Tibial nerve (tissue), 4 donors: ENCODE data around the gene SOX9. TPM values are rescaled to one million over a fixed set of nuclear protein-coding genes. Genes with fewer than 3 reads are reported as not detected.

Experiments used
- DNase-seq, 2 donors: peaks; one replicate each; pipeline ENCODE4 v3.0.0-alpha.2; 2019; ENCODE audit warnings: low spot score in 2 of 2
- H3K27ac ChIP-seq, 4 donors: fragments of 200-600 bp; sonication (generic) in 3 of 4; one replicate each; pipeline ENCODE4 v1.5.1; 2017 to 2019; ENCODE audit warnings: mild to moderate bottlenecking in 1 of 4
- H3K27me3 ChIP-seq, 2 donors: fragments of 200-600 bp; sonication (generic) in 1 of 2; one replicate each; pipeline versions ENCODE4 v1.5.1 to v1.6.0; 2017 to 2019
- H3K36me3 ChIP-seq, 3 donors: fragments of 200-600 bp; sonication (generic); one replicate each; pipeline ENCODE4 v1.5.1; 2018 to 2019
- H3K4me1 ChIP-seq, 4 donors: fragments of 200-600 bp; sonication (generic) in 3 of 4; one replicate each; pipeline ENCODE4 v1.5.1; 2017 to 2019
- H3K4me3 ChIP-seq, 4 donors: fragments of 200-600 bp; sonication (generic) in 3 of 4; one replicate each; pipeline ENCODE4 v1.5.1; 2017 to 2019; ENCODE audit warnings: mild to moderate bottlenecking in 1 of 4, moderate library complexity in 1 of 4
- H3K9me3 ChIP-seq, 4 donors: fragments of 200-600 bp; sonication (generic) in 3 of 4; one replicate each; pipeline ENCODE4 v1.5.1; 2017 to 2019
- CTCF ChIP-seq, 5 experiments: fragments of 200-600 bp in 3 of 5; fragments of 450-650 bp in 2 of 5; sonication (generic) in 3 of 5; IDR thresholded peaks; one replicate each; pipeline ENCODE4 v1.5.1; 2016 to 2019; ENCODE audit warnings: antibody characterized with exemption in 5 of 5, mild to moderate bottlenecking in 3 of 5, moderate library complexity in 2 of 5
- EP300 ChIP-seq, 2 donors: sonication (generic); formaldehyde crosslinking; IDR thresholded peaks; one replicate each; pipeline ENCODE4 v1.6.1; 2017; ENCODE audit warnings: antibody characterized with exemption in 2 of 2, mild to moderate bottlenecking in 1 of 2
- POLR2A ChIP-seq, 2 donors: fragments of 450-650 bp; IDR thresholded peaks; one replicate each; pipeline ENCODE4 v1.6.1; 2017; ENCODE audit warnings: antibody characterized with exemption in 2 of 2, mild to moderate bottlenecking in 2 of 2, moderate library complexity in 2 of 2
- WGBS, 2 donors: methylation state at CpG; one replicate each; pipeline ENCODE4 v1.1.5; 2018; 5-methylcytosine and 5-hydroxymethylcytosine counted together
- total RNA-seq, 4 donors: library from RNA; depleted of rRNA; stranded (reverse); fragments of >200 nt; gene quantifications; one replicate each; pipeline ENCODE4 v1.1.0, GENCODE V29; 2016

The SOX9 gene
- total RNA-seq, 4 donors from 2014 or later, result 6.6 to 22.9 (median 18.2) TPM

GRCh38 chr17:72115781-72116525 lies 4.9 kb upstream of the SOX9 start:
- DNase-seq, result no peak
- Histone ChIP-seq H3K4me1 (peaks cover 0 to 58% (median 18%) of the 10 kb centered on the region in 4 donors), H3K9me3 (no peaks in the 10 kb centered on the region), H3K36me3 (no peaks in the 10 kb centered on the region), H3K27me3 (peaks cover 0 to 77% of the 10 kb centered on the region in 2 donors), H3K4me3 (no peak overlapping the region), H3K27ac (no peak overlapping the region)
- TF ChIP-seq POLR2A (IDR thresholded peaks at IDR 0.05) (no peak), CTCF (IDR thresholded peaks at IDR 0.05) (no peak), EP300 (IDR thresholded peaks at IDR 0.05) (no peak)
- WGBS, 2 donors, result 15 to 38% methylated on average over 17 to 38 of the region's 39 CpGs

GRCh38 chr17:72116661-72117521 lies 3.9 kb upstream of the SOX9 start:
- Histone ChIP-seq H3K36me3 (no peaks in the 10 kb centered on the region), H3K4me3 (peak overlapping the region in 3 of 4 donors; percentile 1 to 41 (median 27)), H3K9me3 (no peaks in the 10 kb centered on the region), H3K27me3 (peaks cover 0 to 86% of the 10 kb centered on the region in 2 donors), H3K27ac (no peak overlapping the region), H3K4me1 (peaks cover 0 to 61% (median 23%) of the 10 kb centered on the region in 4 donors)
- TF ChIP-seq CTCF (IDR thresholded peaks at IDR 0.05) (no peak), POLR2A (IDR thresholded peaks at IDR 0.05) (no peak), EP300 (IDR thresholded peaks at IDR 0.05) (no peak)
- no peak for DNase-seq
- WGBS, 2 donors, result 8 to 20% methylated on average over 55 to 58 of the region's 58 CpGs

GRCh38 chr17:72117535-72118334 lies 3.1 kb upstream of the SOX9 start:
- H3K27me3 ChIP-seq, result peaks cover 0 to 93% of the 10 kb centered on the region in 2 donors
- TF ChIP-seq POLR2A (IDR thresholded peaks at IDR 0.05) (no peak), CTCF (IDR thresholded peaks at IDR 0.05) (no peak), EP300 (IDR thresholded peaks at IDR 0.05) (no peak)
- no peaks in the 10 kb centered on the region for H3K9me3 ChIP-seq
- no peaks in the 10 kb centered on the region for H3K36me3 ChIP-seq
- peaks cover 0 to 70% (median 26%) of the 10 kb centered on the region in 4 donors for H3K4me1 ChIP-seq
- no peak overlapping the region for H3K27ac ChIP-seq
- WGBS, 2 donors, result 1 to 3% methylated on average over 33 to 41 of the region's 51 CpGs
- DNase-seq, result no peak
- H3K4me3 ChIP-seq, result peak overlapping the region; percentile 1 to 41 (median 20)

GRCh38 chr17:72118335-72119076 lies 2.3 kb upstream of the SOX9 start:
- peaks cover 0 to 94% of the 10 kb centered on the region in 2 donors for H3K27me3 ChIP-seq
- H3K36me3 ChIP-seq, result no peaks in the 10 kb centered on the region
- peak in 1 of 2 donors; percentile 61 for DNase-seq
- no peaks in the 10 kb centered on the region for H3K9me3 ChIP-seq
- peaks cover 0 to 77% (median 30%) of the 10 kb centered on the region in 4 donors for H3K4me1 ChIP-seq
- H3K27ac ChIP-seq, result no peak overlapping the region
- H3K4me3 ChIP-seq, result peak overlapping the region; percentile 1 to 41 (median 20)
- WGBS, 2 donors, result 1 to 6% methylated on average over 23 to 24 of the region's 24 CpGs
- TF ChIP-seq POLR2A (IDR thresholded peaks at IDR 0.05), result no peak
- peak; percentile 75 to 89 (median 78) for TF ChIP-seq CTCF (IDR thresholded peaks at IDR 0.05)
- no peak for TF ChIP-seq EP300 (IDR thresholded peaks at IDR 0.05)
